NCI-H2227 (cell line): ENCODE results near the gene PRSS12.
"Not testable (repeated sequence)": the region's sequence is repeated elsewhere in the genome, so short reads cannot be mapped to it uniquely, and the experiment has no call there.

Experiments used
- DNase-seq: peaks from one replicate; lab custom pipeline; 2025; ENCODE audit not compliant: unreplicated experiment; lab: John Stamatoyannopoulos, UW

PRSS12 gene

GRCh38 chr4:118327554-118328241 is 25.1 kb downstream of the PRSS12 start:
- DNase-seq, result no peak

GRCh38 chr4:118326585-118326984 is 26.2 kb downstream of the PRSS12 start:
- no peak for DNase-seq

- DNase-seq, result no peak
These were observed 27.4 kb downstream of the PRSS12 start for GRCh38 chr4:118325431-118325830.

GRCh38 chr4:118322831-118323502 is 29.8 kb downstream of the PRSS12 start:
- no peak for DNase-seq

GRCh38 chr4:118318931-118319330 is 33.9 kb downstream of the PRSS12 start:
- DNase-seq, result no peak

- no peak for DNase-seq
These were observed 35.1 kb downstream of the PRSS12 start for GRCh38 chr4:118317691-118318090.

- no peak for DNase-seq
These were observed 38.6 kb downstream of the PRSS12 start for GRCh38 chr4:118314221-118314620.

- no peak for DNase-seq
These were observed 39.7 kb downstream of the PRSS12 start for GRCh38 chr4:118313098-118313497.

- DNase-seq, result no peak
These were observed 44.3 kb downstream of the PRSS12 start for GRCh38 chr4:118308306-118309030.

- DNase-seq, result no peak
These were observed 45.2 kb downstream of the PRSS12 start for GRCh38 chr4:118307643-118308042.

GRCh38 chr4:118299619-118300018 is 53.2 kb downstream of the PRSS12 start:
- DNase-seq, result not testable (repeated sequence)

GRCh38 chr4:118296729-118297128 is 56.1 kb downstream of the PRSS12 start:
- DNase-seq, result no peak

GRCh38 chr4:118290951-118291350 is 61.9 kb downstream of the PRSS12 start:
- DNase-seq, result no peak

GRCh38 chr4:118289794-118290193 is 63.0 kb downstream of the PRSS12 start:
- DNase-seq, result no peak

GRCh38 chr4:118287711-118288451 is 64.9 kb downstream of the PRSS12 start:
- no peak for DNase-seq

- no peak for DNase-seq
These were observed 66.1 kb downstream of the PRSS12 start for GRCh38 chr4:118286685-118287084.

- DNase-seq, result no peak
These were observed 66.9 kb downstream of the PRSS12 start for GRCh38 chr4:118285931-118286330.

GRCh38 chr4:118284169-118284568 is 68.6 kb downstream of the PRSS12 start:
- DNase-seq, result no peak

GRCh38 chr4:118282692-118283091 is 70.1 kb downstream of the PRSS12 start:
- DNase-seq, result no peak

GRCh38 chr4:118281611-118282442 is 71.0 kb downstream of the PRSS12 start:
- DNase-seq, result no peak
